Upper lobe of right lung (tissue), 1 donor: Measurements from ENCODE around the gene LITAFD. TPM values are rescaled to one million over a fixed set of nuclear protein-coding genes. Genes with fewer than 3 reads are reported as not detected.
"Not testable (repeated sequence)": the region's sequence is repeated elsewhere in the genome, so short reads cannot be mapped to it uniquely, and the experiment has no call there.

Experiments used
- ATAC-seq: fragments of 200-7000 bp; cut with Tn5 transposase; one replicate; pipeline ENCODE4 v1.9.1; 2020; ENCODE audit warnings: mild to moderate bottlenecking, moderate library complexity
- DNase-seq: peaks from one replicate; pipeline ENCODE4 v3.0.0-alpha.2; 2020
- H3K27ac ChIP-seq: fragments of 200-600 bp; one replicate; pipeline ENCODE4 v1.8.0; 2022
- H3K27me3 ChIP-seq: fragments of 200-600 bp; one replicate; pipeline ENCODE4 v1.8.0; 2022; ENCODE audit warnings: mild to moderate bottlenecking
- H3K36me3 ChIP-seq: fragments of 200-600 bp; one replicate; pipeline ENCODE4 v1.8.0; 2022
- H3K4me1 ChIP-seq: fragments of 200-600 bp; one replicate; pipeline ENCODE4 v1.8.0; 2022
- H3K4me3 ChIP-seq: fragments of 200-600 bp; one replicate; pipeline ENCODE4 v1.8.0; 2022; ENCODE audit warnings: mild to moderate bottlenecking
- H3K9me3 ChIP-seq: fragments of 200-600 bp; one replicate; pipeline ENCODE4 v1.8.0; 2022
- CTCF ChIP-seq: fragments of 200-600 bp; IDR thresholded peaks from one replicate; pipeline ENCODE4 v1.8.0; 2022; ENCODE audit warnings: antibody characterized with exemption
- intact Hi-C: fragments of 100-400 bp; cut with DNase I; formaldehyde crosslinking; loops from one replicate; pipeline ENCODE4 v1.11.0; 2022
- total RNA-seq: library from RNA; stranded (reverse); fragmentation: NEBNext Ultra II Directional; extraction: Animal tissue kit (Norgen Biotek cat#: 25700); gene quantifications from one replicate; pipeline ENCODE4 v1.2.1, GENCODE V29; 2021
- donor health status: DM: no; HTN: yes; CAD: no; lungs with severe emphysema.

Gene LITAFD
- total RNA-seq, 1 donor from 2014 or later = not detected

- DNase-seq = no peak
- TF ChIP-seq CTCF = no peak
- no peak overlapping the region for H3K27ac ChIP-seq
- no peak overlapping the region for H3K4me3 ChIP-seq
- H3K9me3 ChIP-seq = no peaks in the 10 kb centered on the region
- no peaks in the 10 kb centered on the region for H3K4me1 ChIP-seq
- no peak for ATAC-seq
- H3K36me3 ChIP-seq = peaks cover 100% of the 10 kb centered on the region
- H3K27me3 ChIP-seq = no peaks in the 10 kb centered on the region
- intact Hi-C loops = no loop called here
Observed at GRCh38 chr16:8914098-8914497, 31.9 kb downstream of the LITAFD start.

GRCh38 chr16:8915722-8916301 is 33.7 kb downstream of the LITAFD start:
- DNase-seq (no peak), ATAC-seq (no peak)
- no peak for TF ChIP-seq CTCF
- Histone ChIP-seq H3K9me3 (no peaks in the 10 kb centered on the region), H3K4me1 (no peaks in the 10 kb centered on the region), H3K36me3 (peaks cover 100% of the 10 kb centered on the region), H3K4me3 (no peak overlapping the region), H3K27me3 (no peaks in the 10 kb centered on the region), H3K27ac (no peak overlapping the region)
- intact Hi-C loops = no loop called here

- TF ChIP-seq CTCF = no peak
- H3K27ac ChIP-seq = no peak overlapping the region
- H3K4me3 ChIP-seq = no peak overlapping the region
- peaks cover 100% of the 10 kb centered on the region for H3K36me3 ChIP-seq
- no peaks in the 10 kb centered on the region for H3K9me3 ChIP-seq
- ATAC-seq (no peak), DNase-seq (no peak)
- intact Hi-C loops = no loop called here
- H3K4me1 ChIP-seq = no peaks in the 10 kb centered on the region
- H3K27me3 ChIP-seq = no peaks in the 10 kb centered on the region
Observed at GRCh38 chr16:8916541-8917225, 34.5 kb downstream of the LITAFD start.

GRCh38 chr16:8917336-8917735 is 35.2 kb downstream of the LITAFD start:
- not testable (repeated sequence) for ATAC-seq, H3K9me3 ChIP-seq
- H3K36me3 ChIP-seq = peaks cover 100% of the 10 kb centered on the region

GRCh38 chr16:8919089-8919933 is 37.2 kb downstream of the LITAFD start:
- peaks cover 90% of the 10 kb centered on the region for H3K36me3 ChIP-seq
- peaks cover 3% of the 10 kb centered on the region for H3K4me1 ChIP-seq
- TF ChIP-seq CTCF = no peak
- no peaks in the 10 kb centered on the region for H3K9me3 ChIP-seq
- intact Hi-C loops = no loop called here
- DNase-seq (no peak), ATAC-seq (no peak)
- no peak overlapping the region for H3K4me3 ChIP-seq
- H3K27me3 ChIP-seq = no peaks in the 10 kb centered on the region
- H3K27ac ChIP-seq = no peak overlapping the region

More at GRCh38 chr16:8917336-8917735, 35.2 kb downstream of the LITAFD start:
- H3K4me3 ChIP-seq, H3K27me3 ChIP-seq, intact Hi-C loops, H3K27ac ChIP-seq, H3K4me1 ChIP-seq, DNase-seq: not testable (repeated sequence)

- Histone ChIP-seq H3K36me3 (peaks cover 87% of the 10 kb centered on the region), H3K9me3 (no peaks in the 10 kb centered on the region), H3K4me1 (peaks cover 5% of the 10 kb centered on the region), H3K27ac (no peak overlapping the region), H3K27me3 (no peaks in the 10 kb centered on the region), H3K4me3 (no peak overlapping the region)
- no peak for TF ChIP-seq CTCF
- no peak for DNase-seq
- intact Hi-C loops = no loop called here
- no peak for ATAC-seq
Observed at GRCh38 chr16:8919934-8920462, 37.8 kb downstream of the LITAFD start.
